Measurements from ENCODE around the gene HES4. TPM values are rescaled to one million over a fixed set of nuclear protein-coding genes. Genes with fewer than 3 reads are reported as not detected.

The HES4 gene
- total and polyA plus RNA-seq, 2 of the 13 experiments (the other 11 are each of a cell fraction or from before 2014, with no cell fraction given): 8.8 to 10.6 TPM

GRCh38 chr1:958823-959730 lies 40.8 kb downstream of the HES4 start, which contains the start of gene NOC2L (continued):
- TF ChIP-seq, protein P1, sequence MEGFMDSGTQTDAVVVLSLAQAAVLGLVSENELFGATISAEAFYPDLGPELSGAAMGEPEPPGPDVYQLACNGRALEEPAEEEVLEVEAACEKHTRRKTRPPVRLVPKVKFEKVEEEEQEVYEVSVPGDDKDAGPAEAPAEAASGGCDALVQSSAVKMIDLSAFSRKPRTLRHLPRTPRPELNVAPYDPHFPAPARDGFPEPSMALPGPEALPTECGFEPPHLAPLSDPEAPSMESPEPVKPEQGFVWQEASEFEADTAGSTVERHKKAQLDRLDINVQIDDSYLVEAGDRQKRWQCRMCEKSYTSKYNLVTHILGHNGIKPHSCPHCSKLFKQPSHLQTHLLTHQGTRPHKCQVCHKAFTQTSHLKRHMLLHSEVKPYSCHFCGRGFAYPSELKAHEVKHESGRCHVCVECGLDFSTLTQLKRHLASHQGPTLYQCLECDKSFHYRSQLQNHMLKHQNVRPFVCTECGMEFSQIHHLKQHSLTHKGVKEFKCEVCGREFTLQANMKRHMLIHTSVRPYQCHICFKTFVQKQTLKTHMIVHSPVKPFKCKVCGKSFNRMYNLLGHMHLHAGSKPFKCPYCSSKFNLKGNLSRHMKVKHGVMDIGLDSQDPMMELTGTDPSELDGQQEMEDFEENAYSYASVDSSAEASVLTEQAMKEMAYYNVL (CRISPR knock-in tag; IDR thresholded peaks at IDR 0.05; ENCODE audit: borderline replicate concordance): no peak
- TF ChIP-seq ZNF12 (CRISPR knock-in tag; IDR thresholded peaks at IDR 0.05) (no peak), ZNF331 (CRISPR knock-in tag; IDR thresholded peaks at IDR 0.05) (peak; percentile 58), POLR2A (IDR thresholded peaks at IDR 0.05; ENCODE audit: insufficient read depth in 1 of 2, low read depth in 2 of 2, low read length in 2 of 2) (peak in 1 of 2 experiments; percentile 40; a peak in 1 of 4 replicates), NR2C2 (CRISPR knock-in tag; IDR thresholded peaks at IDR 0.05; ENCODE audit: borderline replicate concordance) (peak; percentile 31), MAFK (conservative IDR thresholded peaks at IDR 0.05 in 1 of 2, IDR thresholded peaks at IDR 0.05 in 1 of 2; ENCODE audit: low read length in 2 of 2) (no peak), FOSL2 (CRISPR knock-in tag; IDR thresholded peaks at IDR 0.05) (no peak; the same call in 1 of the 2 replicates), FLYWCH1 (CRISPR knock-in tag; IDR thresholded peaks at IDR 0.05) (no peak), KAT2B (IDR thresholded peaks at IDR 0.05; ENCODE audit: borderline replicate concordance, low read depth, low read length) (no peak), ZFP62 (CRISPR knock-in tag; IDR thresholded peaks at IDR 0.05) (no peak), TFAP4 (IDR thresholded peaks at IDR 0.05; ENCODE audit: borderline replicate concordance, low read depth) (no peak), ZNF644 (CRISPR knock-in tag; IDR thresholded peaks at IDR 0.05; ENCODE audit: low read depth) (no peak), ZNF564 (CRISPR knock-in tag; IDR thresholded peaks at IDR 0.05) (no peak), NFE2L1 (CRISPR knock-in tag; IDR thresholded peaks at IDR 0.05; ENCODE audit: borderline replicate concordance) (no peak), ZNF569 (CRISPR knock-in tag; IDR thresholded peaks at IDR 0.05; ENCODE audit: borderline replicate concordance) (no peak), ARID3A (IDR thresholded peaks at IDR 0.05; ENCODE audit: low read depth, low read length) (no peak), LBX2 (CRISPR knock-in tag; IDR thresholded peaks at IDR 0.05; ENCODE audit: borderline replicate concordance) (no peak), ZNF432 (CRISPR knock-in tag; IDR thresholded peaks at IDR 0.05; ENCODE audit: borderline replicate concordance) (no peak), KLF11 (CRISPR knock-in tag; IDR thresholded peaks at IDR 0.05) (no peak), HDAC6 (IDR thresholded peaks at IDR 0.05; ENCODE audit: low read depth, low read length) (no peak), RARG (CRISPR knock-in tag; IDR thresholded peaks at IDR 0.05; ENCODE audit: low read depth) (no peak), GZF1 (CRISPR knock-in tag; IDR thresholded peaks at IDR 0.05) (no peak)
- TF ChIP-seq, protein P2, sequence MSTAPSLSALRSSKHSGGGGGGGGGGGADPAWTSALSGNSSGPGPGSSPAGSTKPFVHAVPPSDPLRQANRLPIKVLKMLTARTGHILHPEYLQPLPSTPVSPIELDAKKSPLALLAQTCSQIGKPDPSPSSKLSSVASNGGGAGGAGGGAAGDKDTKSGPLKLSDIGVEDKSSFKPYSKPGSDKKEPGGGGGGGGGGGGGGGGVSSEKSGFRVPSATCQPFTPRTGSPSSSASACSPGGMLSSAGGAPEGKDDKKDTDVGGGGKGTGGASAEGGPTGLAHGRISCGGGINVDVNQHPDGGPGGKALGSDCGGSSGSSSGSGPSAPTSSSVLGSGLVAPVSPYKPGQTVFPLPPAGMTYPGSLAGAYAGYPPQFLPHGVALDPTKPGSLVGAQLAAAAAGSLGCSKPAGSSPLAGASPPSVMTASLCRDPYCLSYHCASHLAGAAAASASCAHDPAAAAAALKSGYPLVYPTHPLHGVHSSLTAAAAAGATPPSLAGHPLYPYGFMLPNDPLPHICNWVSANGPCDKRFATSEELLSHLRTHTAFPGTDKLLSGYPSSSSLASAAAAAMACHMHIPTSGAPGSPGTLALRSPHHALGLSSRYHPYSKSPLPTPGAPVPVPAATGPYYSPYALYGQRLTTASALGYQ (CRISPR knock-in tag; IDR thresholded peaks at IDR 0.05): peak; percentile 58; the same call in 1 of the 2 replicates

Measured in HepG2 (cell line).